H1 (cell line): Measurements from ENCODE around the gene TRIM41. TPM values are rescaled to one million over a fixed set of nuclear protein-coding genes. Genes with fewer than 3 reads are reported as not detected.

Experiments used
- CTCF ChIA-PET: fragments of 300-600 bp; sonication (Branson Sonifier 250); formaldehyde crosslinking; loops from one replicate; lab custom pipeline; 2021; ENCODE audit not compliant: partially characterized antibody; lab: Charles Lee
- POLR2A ChIA-PET: fragments of 300-600 bp; sonication (Branson Sonifier 250); formaldehyde crosslinking; loops from one replicate; lab custom pipeline; 2021; ENCODE audit warnings: inconsistent platforms; ENCODE audit not compliant: partially characterized antibody; lab: Charles Lee
- DNase-seq, 2 experiments: peaks; one replicate each; pipeline versions ENCODE4 v3.0.0 to v3.0.0-alpha.2; 2010 to 2022; ENCODE audit warnings: low spot score in 2 of 2, low read depth in 1 of 2, mixed read lengths in 1 of 2
- FAIRE-seq: peaks from 2 replicates; lab custom pipeline; 2011; peaks lifted over from hg19 to GRCh38; lab: Jason Lieb, UNC
- H2AFZ ChIP-seq: 2 replicates; pipeline ENCODE4 v1.8.1; 2012; ENCODE audit warnings: low read length, inconsistent platforms
- H2AK5ac ChIP-seq: 2 replicates; pipeline ENCODE4 v1.6.1; 2013; ENCODE audit warnings: low read depth, low read length
- H2BK120ac ChIP-seq: replicated peaks from 2 replicates; pipeline ENCODE3; 2013; ENCODE audit warnings: low read depth, low read length, inconsistent platforms
- H2BK12ac ChIP-seq: 2 replicates; pipeline ENCODE4 v1.6.1; 2013; ENCODE audit warnings: low read depth, low read length
- H2BK15ac ChIP-seq: 2 replicates; pipeline ENCODE4 v1.6.1; 2013; ENCODE audit warnings: low read length
- H2BK20ac ChIP-seq: 2 replicates; pipeline ENCODE4 v1.6.1; 2013; ENCODE audit warnings: low read length
- H2BK5ac ChIP-seq: 2 replicates; pipeline ENCODE4 v1.6.1; 2013; ENCODE audit warnings: low read depth, low read length
- H3K14ac ChIP-seq: 2 replicates; pipeline ENCODE4 v1.6.1; 2013; ENCODE audit warnings: inconsistent platforms; ENCODE audit not compliant: insufficient read length
- H3K18ac ChIP-seq: 2 replicates; pipeline ENCODE4 v1.6.1; 2013; ENCODE audit warnings: low read length; ENCODE audit errors: extremely low read depth
- H3K23ac ChIP-seq: 2 replicates; pipeline ENCODE4 v1.6.1; 2013; ENCODE audit warnings: inconsistent platforms; ENCODE audit not compliant: insufficient read length
- H3K23me2 ChIP-seq: 2 replicates; pipeline ENCODE4 v1.6.1; 2013; ENCODE audit warnings: low read depth, low read length
- H3K27ac ChIP-seq: 2 replicates; pipeline ENCODE4 v1.6.1; 2011; ENCODE audit warnings: low read depth, low read length, inconsistent platforms
- H3K27me3 ChIP-seq, 4 experiments: replicated peaks in 1 of 4; 1 replicate in 1 of 4; 2 replicates in 3 of 4; pipeline versions ENCODE4 v1.6.1 to v1.8.1; 2011 to 2013; ENCODE audit warnings: low read length in 3 of 4, mild to moderate bottlenecking in 3 of 4, inconsistent platforms in 2 of 4, mixed read lengths in 2 of 4, moderate library complexity in 1 of 4; ENCODE audit not compliant: control insufficient read depth in 3 of 4, insufficient read depth in 3 of 4; ENCODE audit errors: extremely low read depth in 1 of 4
- H3K36me3 ChIP-seq, 4 experiments: 2 replicates each; pipeline versions ENCODE4 v1.6.1 to v1.8.1; 2011 to 2013; ENCODE audit warnings: mild to moderate bottlenecking in 4 of 4, low read length in 3 of 4, moderate library complexity in 2 of 4, control low read depth in 1 of 4, inconsistent platforms in 1 of 4; ENCODE audit not compliant: insufficient read depth in 4 of 4, control insufficient read depth in 2 of 4
- H3K4ac ChIP-seq: replicated peaks from 2 replicates; pipeline ENCODE3; 2013; ENCODE audit warnings: low read length, low read depth, mixed read lengths, inconsistent platforms; ENCODE audit not compliant: insufficient read length
- H3K4me1 ChIP-seq, 4 experiments: replicated peaks in 1 of 4; 1 replicate in 1 of 4; 2 replicates in 3 of 4; pipeline versions ENCODE4 v1.6.1 to v1.8.1; 2011 to 2013; ENCODE audit warnings: low read length in 3 of 4, inconsistent platforms in 2 of 4, mixed read lengths in 1 of 4; ENCODE audit not compliant: insufficient read depth in 4 of 4, control insufficient read depth in 3 of 4
- H3K4me2 ChIP-seq, 2 experiments: 2 replicates each; pipeline versions ENCODE4 v1.6.1 to v1.8.1; 2011 to 2013; ENCODE audit warnings: low read depth in 2 of 2, low read length in 2 of 2, control low read depth in 1 of 2, inconsistent platforms in 1 of 2, mild to moderate bottlenecking in 1 of 2; ENCODE audit not compliant: insufficient read depth in 1 of 2
- H3K4me3 ChIP-seq, 4 experiments: fragments of 200-600, 300-600 bp in 1 of 4; sonication (generic), shearing (Covaris generic), sonication (Bioruptor Twin) in 1 of 4; 2 replicates each; pipeline versions ENCODE4 v1.5.1 to v1.8.1; 2011 to 2016; ENCODE audit warnings: low read length in 4 of 4, low read depth in 3 of 4, control low read depth in 2 of 4, inconsistent platforms in 2 of 4, mild to moderate bottlenecking in 2 of 4, mixed read lengths in 1 of 4, moderate library complexity in 1 of 4; ENCODE audit not compliant: insufficient read depth in 2 of 4; ENCODE audit errors: extremely low read depth in 1 of 4
- H3K56ac ChIP-seq: replicated peaks from 2 replicates; pipeline ENCODE3; 2013; ENCODE audit warnings: low read depth, mild to moderate bottlenecking, mixed read lengths, low read length, inconsistent platforms; ENCODE audit not compliant: insufficient read length
- H3K79me1 ChIP-seq: 2 replicates; pipeline ENCODE4 v1.6.1; 2013; ENCODE audit warnings: low read depth, low read length, control low read depth
- H3K79me2 ChIP-seq, 2 experiments: 2 replicates each; pipeline versions ENCODE4 v1.6.1 to v1.8.1; 2012 to 2013; ENCODE audit warnings: low read length in 2 of 2, mild to moderate bottlenecking in 2 of 2, inconsistent platforms in 1 of 2; ENCODE audit not compliant: insufficient read depth in 2 of 2, control insufficient read depth in 1 of 2
- H3K9ac ChIP-seq, 4 experiments: replicated peaks in 1 of 4; 1 replicate in 1 of 4; 2 replicates in 3 of 4; pipeline versions ENCODE4 v1.6.1 to v1.8.1; 2011 to 2013; ENCODE audit warnings: low read depth in 3 of 4, low read length in 3 of 4, control low read depth in 2 of 4, mild to moderate bottlenecking in 2 of 4, moderate library complexity in 2 of 4, inconsistent platforms in 1 of 4; ENCODE audit errors: extremely low read depth in 1 of 4
- H3K9me3 ChIP-seq, 2 experiments: 2 replicates each; pipeline versions ENCODE4 v1.6.1 to v1.8.1; 2012 to 2013; ENCODE audit warnings: mild to moderate bottlenecking in 2 of 2, moderate library complexity in 2 of 2, control low read depth in 1 of 2, inconsistent platforms in 1 of 2, low read depth in 1 of 2, low read length in 1 of 2, mixed read lengths in 1 of 2; ENCODE audit not compliant: insufficient read depth in 2 of 2
- H4K20me1 ChIP-seq, 2 experiments: replicated peaks in 1 of 2; 2 replicates each; pipeline versions ENCODE3 to v1.8.1; 2011 to 2013; ENCODE audit warnings: inconsistent platforms in 2 of 2, low read length in 2 of 2, mild to moderate bottlenecking in 1 of 2; ENCODE audit not compliant: insufficient read depth in 2 of 2, control insufficient read depth in 1 of 2
- H4K5ac ChIP-seq: 2 replicates; pipeline ENCODE4 v1.6.1; 2013; ENCODE audit warnings: low read length, low read depth, mixed read lengths, inconsistent platforms; ENCODE audit not compliant: insufficient read length
- H4K8ac ChIP-seq: 2 replicates; pipeline ENCODE4 v1.8.0; 2013; ENCODE audit warnings: mild to moderate bottlenecking, moderate library complexity, low read length, inconsistent platforms; ENCODE audit not compliant: insufficient read depth; ENCODE audit errors: extremely low read depth
- H4K91ac ChIP-seq: replicated peaks from 2 replicates; pipeline ENCODE3; 2013; ENCODE audit warnings: low read length, mixed read lengths, inconsistent platforms; ENCODE audit not compliant: insufficient read length
- HDAC2 ChIP-seq, 2 experiments: fragments of 300-600 bp in 1 of 2; sonication (generic) in 1 of 2; IDR thresholded peaks; 2 replicates each; pipeline ENCODE4 v1.6.1; 2011 to 2012; ENCODE audit warnings: low read depth in 2 of 2, low read length in 2 of 2, mild to moderate bottlenecking in 2 of 2, moderate library complexity in 2 of 2, borderline replicate concordance in 1 of 2, inconsistent platforms in 1 of 2
- KDM1A ChIP-seq: fragments of 200-600, 300-600 bp; sonication (generic); IDR thresholded peaks from 2 replicates; pipeline ENCODE4 v1.7.1; 2016; ENCODE audit warnings: mild to moderate bottlenecking, low read length, borderline replicate concordance
- MAFK ChIP-seq: IDR thresholded peaks from 2 replicates; pipeline ENCODE4 v1.6.1; 2012; ENCODE audit warnings: low read depth, mild to moderate bottlenecking, improper control_type of control experiment, low read length
- SIN3A ChIP-seq, 2 experiments: IDR thresholded peaks in 1 of 2; conservative IDR thresholded peaks in 1 of 2; 2 replicates each; pipeline ENCODE4 v1.6.1; 2011 to 2012; ENCODE audit warnings: low read length in 2 of 2, improper control_type of control experiment in 1 of 2, low read depth in 1 of 2, mild to moderate bottlenecking in 1 of 2
- TBP ChIP-seq: IDR thresholded peaks from 2 replicates; pipeline ENCODE4 v1.6.1; 2011; ENCODE audit warnings: low read depth, low read length, improper control_type of control experiment
- TCF12 ChIP-seq: IDR thresholded peaks from 2 replicates; pipeline ENCODE4 v1.6.1; 2011; ENCODE audit warnings: low read depth, mild to moderate bottlenecking, low read length
- WGBS, 2 experiments: shearing (Covaris generic) in 1 of 2; methylation state at CpG; one replicate each; pipeline versions ENCODE4 v1.1.6 to v1.1.7; 2013 to 2015; ENCODE audit warnings: low lambda C conversion rate in 2 of 2, mixed read lengths in 2 of 2, inconsistent platforms in 1 of 2, low coverage in 1 of 2, missing lambda C conversion rate in 1 of 2; ENCODE audit not compliant: insufficient replicate concordance in 2 of 2, insufficient coverage in 1 of 2, insufficient read length in 1 of 2; ENCODE audit errors: extremely low coverage in 1 of 2, missing lambda C conversion rate in 1 of 2; 5-methylcytosine and 5-hydroxymethylcytosine counted together
- polyA plus RNA-seq, 7 experiments: library from polyadenylated mRNA; depleted of rRNA in 3 of 7; stranded (reverse) in 5 of 7; unstranded in 2 of 7; fragments of >200 nt in 5 of 7; fragments of 200-250 nt in 2 of 7; gene quantifications; 1 replicate in 5 of 7; 2 replicates in 1 of 7; 4 replicates in 1 of 7; pipeline versions ENCODE4 v1.2.1 to v1.2.3, GENCODE V29; 2011 to 2013; ENCODE audit warnings: missing spikeins in 2 of 7, mixed read lengths in 2 of 7
- total RNA-seq: library from RNA; stranded (reverse); fragmentation: NEBNext Ultra II Directional; extraction: Animal tissue kit (Norgen Biotek cat#: 25700); gene quantifications from 2 replicates; pipeline ENCODE4 v1.2.1, GENCODE V29; 2021

TRIM41 gene
- total and polyA plus RNA-seq, 2 of the 8 experiments (the other 6 are each of a cell fraction or from before 2014, with no cell fraction given) = 12.9 to 21.6 TPM

DNA sequence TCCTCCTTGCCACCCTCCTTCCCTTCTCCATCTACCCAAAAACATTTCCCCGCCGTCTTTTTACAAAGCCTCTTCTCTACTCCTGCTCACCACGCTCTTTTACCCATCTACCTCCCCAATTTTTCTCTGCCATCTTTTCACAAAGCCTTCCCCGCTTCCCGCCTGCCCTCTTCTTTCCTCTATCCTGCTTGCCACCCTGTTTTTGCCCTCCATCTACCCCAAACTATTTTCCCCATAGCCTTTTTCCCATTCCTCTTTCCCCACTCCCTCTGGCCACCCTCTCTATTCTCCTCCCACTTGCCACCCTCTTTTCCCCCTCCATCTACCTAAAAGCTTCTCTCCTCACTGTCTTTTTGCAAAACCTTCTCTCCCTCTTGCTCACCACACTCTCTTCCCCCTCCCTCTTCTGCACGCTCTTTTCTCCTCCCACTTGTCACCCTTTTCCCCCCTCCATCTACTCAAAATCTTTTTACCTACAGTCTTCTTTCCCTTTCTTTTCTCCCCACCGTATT lies 57.2 kb downstream of the TRIM41 start:
- Histone ChIP-seq H3K36me3 (peaks cover 0 to 3% (median 1%) of the 10 kb centered on the region in 4 experiments; a peak in 3 of 8 replicates), H2BK15ac (no peak overlapping the region), H3K9me3 (peaks cover 0 to 3% of the 10 kb centered on the region in 2 experiments; a peak in 1 of 4 replicates), H2AFZ (0 out of 2 replicates have a peak overlapping the region, but pooled peaks have one; percentile 24), H2AK5ac (no peak overlapping the region), H3K4me1 (no peaks in the 10 kb centered on the region), H4K20me1 (peaks cover 2 to 8% of the 10 kb centered on the region in 2 experiments), H4K8ac (no peak overlapping the region), H2BK12ac (no peak overlapping the region), H4K5ac (no peak overlapping the region), H2BK5ac (no peak overlapping the region), H4K91ac (no peak overlapping the region), H3K4me3 (peak overlapping the region; percentile 54 to 93 (median 88); a peak in 7 of 8 replicates), H3K23ac (no peak overlapping the region), H3K27me3 (no peaks in the 10 kb centered on the region), H3K79me1 (no peaks in the 10 kb centered on the region; the same call in none of the 2 replicates), H2BK20ac (no peak overlapping the region), H3K27ac (no peak overlapping the region), H2BK120ac (no peak overlapping the region), H3K18ac (no peak overlapping the region), H3K4ac (no peak overlapping the region), H3K9ac (peak overlapping the region in 1 of 4 experiments; percentile 32; a peak in 1 of 7 replicates), H3K23me2 (peaks cover 15% of the 10 kb centered on the region; the same call in 1 of the 2 replicates), H3K56ac (no peak overlapping the region), H3K79me2 (peaks cover 0 to 20% of the 10 kb centered on the region in 2 experiments; a peak in 3 of 4 replicates), H3K4me2 (peak overlapping the region; percentile 56 to 79), H3K14ac (no peak overlapping the region)
- ChIA-PET POLR2A (interaction anchor here (0.8 to 3.8 kb wide), 8 partner anchors 20 to 92 kb away, joined by 3 to 40 read pairs (median 4); partner anchors contain the start of genes RACK1 and TRIM52), CTCF (interaction anchor here (1.0 to 1.6 kb wide), 2 partner anchors 20 to 77 kb away, joined by 3 read pairs; partner anchors contain the start of gene TRIM52)
- WGBS, 2 experiments = 2 to 100% methylated on average over 3 to 7 of the region's 7 CpGs
- no peak for DNase-seq
- no peak for FAIRE-seq
- TF ChIP-seq SIN3A (conservative IDR thresholded peaks at IDR 0.05 in 1 of 2, IDR thresholded peaks at IDR 0.05 in 1 of 2; ENCODE audit: low read depth in 1 of 2, low read length in 2 of 2) (no peak), TBP (no peak), TCF12 (no peak), KDM1A (no peak), HDAC2 (IDR thresholded peaks at IDR 0.05; ENCODE audit: borderline replicate concordance in 1 of 2, low read depth in 2 of 2, low read length in 2 of 2) (no peak), MAFK (no peak)
